Astrocyte (in vitro differentiated cells and primary cell): ENCODE data around the gene HCRTR1. TPM values are rescaled to one million over a fixed set of nuclear protein-coding genes. Genes with fewer than 3 reads are reported as not detected.

Experiments used
- DNase-seq: peaks from one replicate; pipeline ENCODE4 v3.0.0-alpha.2; 2010; ENCODE audit warnings: low read depth
- FAIRE-seq: peaks from 2 replicates; lab custom pipeline; 2011; peaks lifted over from hg19 to GRCh38; lab: Jason Lieb, UNC
- H2AFZ ChIP-seq: 2 replicates; pipeline ENCODE4 v1.6.0; 2012; ENCODE audit warnings: low read depth, low read length, inconsistent platforms
- H3K27ac ChIP-seq: 2 replicates; pipeline ENCODE4 v1.5.1; 2011; ENCODE audit warnings: low read depth, low read length, inconsistent platforms
- H3K27me3 ChIP-seq: 2 replicates; pipeline ENCODE4 v1.6.0; 2011; ENCODE audit warnings: low read length, inconsistent platforms; ENCODE audit not compliant: insufficient read depth
- H3K36me3 ChIP-seq: 2 replicates; pipeline ENCODE4 v1.5.1; 2011; ENCODE audit warnings: low read length, inconsistent platforms; ENCODE audit not compliant: insufficient read depth
- H3K4me1 ChIP-seq: 2 replicates; pipeline ENCODE4 v1.5.1; 2011; ENCODE audit warnings: low read length, inconsistent platforms; ENCODE audit not compliant: insufficient read depth
- H3K4me2 ChIP-seq: 2 replicates; pipeline ENCODE4 v1.6.0; 2012; ENCODE audit warnings: low read length, inconsistent platforms
- H3K4me3 ChIP-seq: 2 replicates; pipeline ENCODE4 v1.5.1; 2011; ENCODE audit warnings: low read depth, mild to moderate bottlenecking, low read length, inconsistent platforms; ENCODE audit not compliant: insufficient read depth
- H3K79me2 ChIP-seq: 2 replicates; pipeline ENCODE4 v1.6.0; 2012; ENCODE audit warnings: mild to moderate bottlenecking, low read length, inconsistent platforms; ENCODE audit not compliant: insufficient read depth
- H3K9ac ChIP-seq: 2 replicates; pipeline ENCODE4 v1.6.0; 2012; ENCODE audit warnings: mild to moderate bottlenecking, low read length, inconsistent platforms
- H3K9me3 ChIP-seq: 2 replicates; pipeline ENCODE4 v1.5.1; 2012; ENCODE audit warnings: low read depth, mild to moderate bottlenecking, low read length, inconsistent platforms; ENCODE audit not compliant: insufficient read depth
- H4K20me1 ChIP-seq: 2 replicates; pipeline ENCODE4 v1.6.0; 2012; ENCODE audit warnings: low read length, inconsistent platforms; ENCODE audit not compliant: insufficient read depth
- H3K27ac Mint-ChIP-seq: one replicate; pipeline ENCODE4 v1.8.0; 2021; ENCODE audit warnings: mild to moderate bottlenecking, mixed read lengths; ENCODE audit not compliant: unreplicated experiment
- H3K27me3 Mint-ChIP-seq: one replicate; pipeline ENCODE4 v1.8.0; 2021; ENCODE audit warnings: low read depth, mixed read lengths; ENCODE audit not compliant: unreplicated experiment
- H3K36me3 Mint-ChIP-seq: one replicate; pipeline ENCODE4 v1.8.0; 2021; ENCODE audit warnings: low read depth, mixed read lengths; ENCODE audit not compliant: unreplicated experiment
- H3K4me1 Mint-ChIP-seq: one replicate; pipeline ENCODE4 v1.8.0; 2021; ENCODE audit warnings: low read depth, mixed read lengths; ENCODE audit not compliant: unreplicated experiment
- H3K4me3 Mint-ChIP-seq: one replicate; pipeline ENCODE4 v1.8.0; 2021; ENCODE audit warnings: mild to moderate bottlenecking, moderate library complexity, mixed read lengths; ENCODE audit not compliant: unreplicated experiment
- H3K9me3 Mint-ChIP-seq: one replicate; pipeline ENCODE4 v1.8.0; 2021; ENCODE audit warnings: mild to moderate bottlenecking, mixed read lengths; ENCODE audit not compliant: unreplicated experiment
- CTCF ChIP-seq: IDR thresholded peaks from 2 replicates; pipeline ENCODE4 v1.5.1; 2011; ENCODE audit warnings: low read depth, mild to moderate bottlenecking, inconsistent platforms, low read length, moderate library complexity; ENCODE audit not compliant: insufficient read depth
- EZH2 ChIP-seq: IDR thresholded peaks from 2 replicates; pipeline ENCODE4 v1.6.1; 2012; ENCODE audit warnings: mild to moderate bottlenecking, low read length, inconsistent platforms; ENCODE audit not compliant: insufficient read depth
- total RNA-seq: library from RNA; stranded (reverse); gene quantifications from 2 replicates; pipeline ENCODE4 v1.2.1, GENCODE V29; 2021

Gene HCRTR1
- total RNA-seq, 1 donor from 2014 or later, result not detected

GRCh38 chr1:31615939-31616338, 1.6 kb upstream of the HCRTR1 start:
- peaks cover 4% of the 10 kb centered on the region for H3K4me1 ChIP-seq
- no peak overlapping the region for H3K4me3 ChIP-seq
- H3K27ac Mint-ChIP-seq, result no peak overlapping the region
- H3K9me3 Mint-ChIP-seq, result peaks cover 3% of the 10 kb centered on the region
- H3K4me2 ChIP-seq, result no peak overlapping the region
- peaks cover 2% of the 10 kb centered on the region for H3K36me3 Mint-ChIP-seq
- H3K27me3 ChIP-seq, result peaks cover 7% of the 10 kb centered on the region
- TF ChIP-seq EZH2 (no peak), CTCF (no peak)
- no peak overlapping the region for H3K27ac ChIP-seq
- H3K79me2 ChIP-seq, result no peaks in the 10 kb centered on the region
- no peak overlapping the region for H2AFZ ChIP-seq
- FAIRE-seq, result no peak
- peaks cover 30% of the 10 kb centered on the region for H3K27me3 Mint-ChIP-seq
- peaks cover 10% of the 10 kb centered on the region for H3K4me1 Mint-ChIP-seq
- H3K4me3 Mint-ChIP-seq, result peak overlapping the region; percentile 23
- no peaks in the 10 kb centered on the region for H4K20me1 ChIP-seq
- no peak for DNase-seq
- H3K36me3 ChIP-seq, result no peaks in the 10 kb centered on the region
- H3K9ac ChIP-seq, result no peak overlapping the region
- no peaks in the 10 kb centered on the region for H3K9me3 ChIP-seq

- Mint-ChIP-seq H3K27me3 (peaks cover 28% of the 10 kb centered on the region), H3K4me3 (peak overlapping the region; percentile 72), H3K27ac (no peak overlapping the region), H3K4me1 (peaks cover 10% of the 10 kb centered on the region), H3K36me3 (peaks cover 5% of the 10 kb centered on the region), H3K9me3 (no peaks in the 10 kb centered on the region)
- Histone ChIP-seq H3K27me3 (peaks cover 7% of the 10 kb centered on the region), H3K36me3 (no peaks in the 10 kb centered on the region), H3K9ac (peak overlapping the region; percentile 59), H3K4me3 (peak overlapping the region; percentile 54), H3K4me2 (peak overlapping the region; percentile 93), H3K27ac (no peak overlapping the region), H3K79me2 (no peaks in the 10 kb centered on the region), H4K20me1 (no peaks in the 10 kb centered on the region), H3K4me1 (peaks cover 4% of the 10 kb centered on the region), H2AFZ (peak overlapping the region; percentile 56), H3K9me3 (no peaks in the 10 kb centered on the region)
- DNase-seq (no peak), FAIRE-seq (no peak)
- TF ChIP-seq CTCF (peak; percentile 45), EZH2 (no peak)
Observed at GRCh38 chr1:31617916-31618746, 642 bp downstream of the HCRTR1 start.
